ENCODE data around the gene GPC6.

DNA sequence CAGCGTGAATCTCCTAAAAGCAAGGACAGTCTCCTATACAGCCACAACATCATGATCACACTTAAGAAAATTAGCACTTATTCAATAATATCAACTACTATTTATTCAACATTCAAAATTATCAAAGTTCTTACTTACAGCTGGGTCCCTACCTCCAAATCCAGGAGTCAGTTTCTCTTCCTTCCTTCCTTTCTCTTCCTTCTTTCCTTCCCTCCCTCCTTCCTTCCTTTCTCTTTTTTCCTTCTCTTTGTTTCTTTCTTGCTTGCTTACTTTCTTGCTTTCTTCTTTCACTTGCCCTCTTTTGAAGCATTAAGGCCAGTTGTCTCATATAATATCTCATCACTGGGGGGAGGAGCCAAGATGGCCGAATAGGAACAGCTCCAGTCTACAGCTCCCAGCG is 1145.2 kb downstream of the GPC6 start:
- TF ChIP-seq POLR2A (IDR thresholded peaks at IDR 0.05; ENCODE audit: extremely low read depth, insufficient read length) (no peak), CTCF (IDR thresholded peaks at IDR 0.05; ENCODE audit: low read depth, low read length) (no peak), MAX (IDR thresholded peaks at IDR 0.05; ENCODE audit: low read depth, low read length) (no peak)

Data from NB4 (cell line).